Testis (tissue), 3 donors: ENCODE measurements around the gene NOC4L. TPM values are rescaled to one million over a fixed set of nuclear protein-coding genes. Genes with fewer than 3 reads are reported as not detected.

ENCODE experiments used
- DNase-seq: peaks from one replicate; pipeline ENCODE4 v3.0.0-alpha.2; 2019
- H3K27ac ChIP-seq, 2 donors: fragments of 200-600 bp; sonication (generic); one replicate each; pipeline ENCODE4 v1.5.1; 2019
- H3K27me3 ChIP-seq: fragments of 200-600 bp; sonication (generic); one replicate; pipeline ENCODE4 v1.5.1; 2019
- H3K36me3 ChIP-seq: fragments of 200-600 bp; sonication (generic); one replicate; pipeline ENCODE4 v1.5.1; 2017; ENCODE audit warnings: low read depth; ENCODE audit errors: missing control alignments
- H3K4me1 ChIP-seq: fragments of 200-600 bp; sonication (generic); one replicate; pipeline ENCODE4 v1.5.1; 2019
- H3K4me3 ChIP-seq, 2 donors: fragments of 200-600 bp; sonication (generic); one replicate each; pipeline ENCODE4 v1.5.1; 2017 to 2019
- H3K9me3 ChIP-seq: fragments of 200-600 bp; sonication (generic); one replicate; pipeline ENCODE4 v1.5.1; 2017
- CTCF ChIP-seq, 3 experiments: fragments of 450-650 bp in 2 of 3; fragments of 200-600 bp in 1 of 3; sonication (generic) in 1 of 3; IDR thresholded peaks; one replicate each; pipeline ENCODE4 v1.5.1; 2016 to 2019; ENCODE audit warnings: antibody characterized with exemption in 3 of 3, mild to moderate bottlenecking in 2 of 3, moderate library complexity in 1 of 3
- POLR2A ChIP-seq: fragments of 450-650 bp; IDR thresholded peaks from one replicate; pipeline ENCODE4 v1.6.1; 2017; ENCODE audit warnings: antibody characterized with exemption, mild to moderate bottlenecking, moderate library complexity
- WGBS, 2 donors: methylation state at CpG; one replicate each; pipeline ENCODE4 v1.1.5; 2018; 5-methylcytosine and 5-hydroxymethylcytosine counted together
- intact Hi-C: fragments of 100-400 bp; cut with DNase I; formaldehyde crosslinking; loops from one replicate; pipeline ENCODE4 v1.15.1; 2023; ENCODE audit warnings: low total_unique reads
- polyA plus RNA-seq: library from polyadenylated mRNA; stranded (reverse); fragments of 350-450 nt; fragmentation: Illumina TruSeq; extraction: RNeasy Lipid Tissue Mini Kit (QIAGEN cat#74804); gene quantifications from one replicate; pipeline ENCODE4 v1.2.3, GENCODE V29; 2014; ENCODE audit warnings: low read depth, low replicate concordance; ENCODE audit not compliant: insufficient read depth
- small RNA-seq, 2 donors: library from RNA; depleted of rRNA; stranded (forward); fragments of <200 nt; gene quantifications; one replicate each; pipeline ENCODE3, GENCODE V24; 2016
- total RNA-seq, 2 donors: library from RNA; depleted of rRNA; stranded (reverse); fragments of >200 nt; gene quantifications; one replicate each; pipeline ENCODE4 v1.2.3, GENCODE V29; 2016

NOC4L gene
- total and polyA plus RNA-seq, 3 donors from 2014 or later = 64.4 to 67.2 (median 65.2) TPM

GRCh38 chr12:132199101-132199500 lies 54.8 kb downstream of the NOC4L start:
- WGBS, 2 donors = 56 to 86% methylated on average over 5 to 18 of the region's 18 CpGs
- Histone ChIP-seq H3K4me1 (no peaks in the 10 kb centered on the region), H3K27ac (no peak overlapping the region), H3K27me3 (no peaks in the 10 kb centered on the region), H3K4me3 (no peak overlapping the region), H3K9me3 (no peaks in the 10 kb centered on the region), H3K36me3 (no peaks in the 10 kb centered on the region)
- intact Hi-C loops = no loop called here
- no peak for DNase-seq
- TF ChIP-seq CTCF (IDR thresholded peaks at IDR 0.05) (no peak), POLR2A (no peak)

GRCh38 chr12:132199526-132200319 lies 55.5 kb downstream of the NOC4L start:
- Histone ChIP-seq H3K27ac (no peak overlapping the region), H3K9me3 (no peaks in the 10 kb centered on the region), H3K4me3 (no peak overlapping the region), H3K4me1 (no peaks in the 10 kb centered on the region), H3K36me3 (no peaks in the 10 kb centered on the region), H3K27me3 (no peaks in the 10 kb centered on the region)
- TF ChIP-seq POLR2A (no peak), CTCF (IDR thresholded peaks at IDR 0.05) (no peak)
- WGBS, 2 donors = 73 to 79% methylated on average over 3 to 24 of the region's 24 CpGs
- intact Hi-C loops = no loop called here
- peak; percentile 26 for DNase-seq

GRCh38 chr12:132200800-132201199 lies 56.5 kb downstream of the NOC4L start:
- Histone ChIP-seq H3K36me3 (no peaks in the 10 kb centered on the region), H3K4me1 (peaks cover 3% of the 10 kb centered on the region), H3K9me3 (no peaks in the 10 kb centered on the region), H3K4me3 (no peak overlapping the region), H3K27me3 (no peaks in the 10 kb centered on the region), H3K27ac (no peak overlapping the region)
- WGBS, 2 donors = 87 to 90% methylated on average over 17 to 19 of the region's 19 CpGs
- DNase-seq = no peak
- intact Hi-C loops = no loop called here
- no peak for TF ChIP-seq POLR2A
- no peak for TF ChIP-seq CTCF (IDR thresholded peaks at IDR 0.05)

GRCh38 chr12:132201391-132202120 lies 57.3 kb downstream of the NOC4L start:
- intact Hi-C loops = no loop called here

More at GRCh38 chr12:132201391-132202120, 57.3 kb downstream of the NOC4L start:
- Histone ChIP-seq H3K27me3 (no peaks in the 10 kb centered on the region), H3K4me1 (peaks cover 3% of the 10 kb centered on the region), H3K4me3 (no peak overlapping the region), H3K9me3 (no peaks in the 10 kb centered on the region), H3K27ac (no peak overlapping the region), H3K36me3 (no peaks in the 10 kb centered on the region)
- 93% methylated on average over 9 to 21 of the region's 23 CpGs for WGBS, 2 donors
- TF ChIP-seq CTCF (IDR thresholded peaks at IDR 0.05) (no peak), POLR2A (no peak)
- DNase-seq = no peak

Small RNA genes within 50 kb of the gene (small RNA-seq; reads per million reads assigned to genes)
- 0 reads per million in 2 donors for gene AC138466.3

Other genes starting within 250 kb of the NOC4L start
- gene ULK1, start 249.8 kb upstream of the NOC4L start, total RNA-seq = 10 to 100 TPM; 49.9 to 53.5 TPM
- gene ULK1, start 249.8 kb upstream of the NOC4L start, polyA plus RNA-seq = 29.2 TPM
- gene PUS1, start 215.2 kb upstream of the NOC4L start, total RNA-seq = 10 to 100 TPM; 25.2 to 26.0 TPM
- gene PUS1, start 215.2 kb upstream of the NOC4L start, polyA plus RNA-seq = 16.9 TPM
- 10 to 100 TPM; 69.4 to 83.0 TPM for gene EP400, start 194.5 kb upstream of the NOC4L start, total RNA-seq
- gene EP400, start 194.5 kb upstream of the NOC4L start, polyA plus RNA-seq = 44.2 TPM
- 10 to 100 TPM; 29.0 to 32.8 TPM for gene DDX51, start 138 bp upstream of the NOC4L start, total RNA-seq
- gene DDX51, start 138 bp upstream of the NOC4L start, polyA plus RNA-seq = 18.8 TPM
- 1 to 10 TPM; 1.1 to 1.3 TPM for gene GALNT9, start 185.1 kb downstream of the NOC4L start, total RNA-seq
- gene GALNT9, start 185.1 kb downstream of the NOC4L start, polyA plus RNA-seq = 1.5 TPM